IPS-18a (cell line): Measurements from ENCODE around the gene TCEA2.

ENCODE experiments used
- H3K27ac ChIP-seq: one replicate; pipeline ENCODE4 v1.5.1; 2013; ENCODE audit warnings: low read length
- H3K27me3 ChIP-seq: one replicate; pipeline ENCODE4 v1.6.1; 2013; ENCODE audit warnings: mild to moderate bottlenecking, low read length; ENCODE audit not compliant: control insufficient read depth, insufficient read depth
- H3K36me3 ChIP-seq: one replicate; pipeline ENCODE4 v1.6.1; 2013; ENCODE audit warnings: low read depth, low read length; ENCODE audit not compliant: control insufficient read depth
- H3K4me1 ChIP-seq: one replicate; pipeline ENCODE4 v1.6.1; 2013; ENCODE audit warnings: low read depth, low read length; ENCODE audit not compliant: control insufficient read depth
- H3K4me3 ChIP-seq: one replicate; pipeline ENCODE4 v1.5.1; 2013; ENCODE audit warnings: low read length
- H3K9ac ChIP-seq: one replicate; pipeline ENCODE4 v1.6.1; 2013; ENCODE audit warnings: mild to moderate bottlenecking, low read length, moderate library complexity
- H3K9me3 ChIP-seq: one replicate; pipeline ENCODE4 v1.6.1; 2013; ENCODE audit warnings: low read depth, low read length; ENCODE audit not compliant: control insufficient read depth

TCEA2 gene

GRCh38 chr20:64029293-64030117, 33.5 kb upstream of the TCEA2 start:
- Histone ChIP-seq H3K27ac (no peak overlapping the region), H3K9me3 (no peaks in the 10 kb centered on the region), H3K4me1 (no peaks in the 10 kb centered on the region), H3K9ac (no peak overlapping the region), H3K4me3 (no peak overlapping the region), H3K27me3 (no peaks in the 10 kb centered on the region), H3K36me3 (peaks cover 66% of the 10 kb centered on the region)

GRCh38 chr20:64030371-64031134, 32.4 kb upstream of the TCEA2 start:
- no peak overlapping the region for H3K4me3 ChIP-seq
- no peak overlapping the region for H3K9ac ChIP-seq
- no peaks in the 10 kb centered on the region for H3K27me3 ChIP-seq
- H3K9me3 ChIP-seq, result no peaks in the 10 kb centered on the region
- no peak overlapping the region for H3K27ac ChIP-seq
- H3K4me1 ChIP-seq, result no peaks in the 10 kb centered on the region
- peaks cover 56% of the 10 kb centered on the region for H3K36me3 ChIP-seq

- no peak overlapping the region for H3K9ac ChIP-seq
- H3K27ac ChIP-seq, result no peak overlapping the region
- H3K36me3 ChIP-seq, result peaks cover 47% of the 10 kb centered on the region
- H3K4me1 ChIP-seq, result peaks cover 7% of the 10 kb centered on the region
- H3K9me3 ChIP-seq, result no peaks in the 10 kb centered on the region
- peaks cover 1% of the 10 kb centered on the region for H3K27me3 ChIP-seq
- H3K4me3 ChIP-seq, result no peak overlapping the region
Measured at GRCh38 chr20:64031822-64032314, 31.1 kb upstream of the TCEA2 start.

GRCh38 chr20:64032706-64033624, 30.0 kb upstream of the TCEA2 start:
- no peak overlapping the region for H3K27ac ChIP-seq
- peaks cover 8% of the 10 kb centered on the region for H3K4me1 ChIP-seq
- peaks cover 36% of the 10 kb centered on the region for H3K36me3 ChIP-seq
- no peak overlapping the region for H3K4me3 ChIP-seq
- peaks cover 12% of the 10 kb centered on the region for H3K27me3 ChIP-seq
- no peaks in the 10 kb centered on the region for H3K9me3 ChIP-seq
- no peak overlapping the region for H3K9ac ChIP-seq

- no peak overlapping the region for H3K27ac ChIP-seq
- peaks cover 27% of the 10 kb centered on the region for H3K36me3 ChIP-seq
Measured at GRCh38 chr20:64033981-64034493, 29.0 kb upstream of the TCEA2 start.

GRCh38 chr20:64035066-64035932, 27.7 kb upstream of the TCEA2 start:
- H3K9ac ChIP-seq, result no peak overlapping the region
- peaks cover 12% of the 10 kb centered on the region for H3K4me1 ChIP-seq
- H3K36me3 ChIP-seq, result peaks cover 16% of the 10 kb centered on the region
- H3K27ac ChIP-seq, result no peak overlapping the region
- no peaks in the 10 kb centered on the region for H3K9me3 ChIP-seq
- H3K27me3 ChIP-seq, result peaks cover 36% of the 10 kb centered on the region
- no peak overlapping the region for H3K4me3 ChIP-seq

More at GRCh38 chr20:64033981-64034493, 29.0 kb upstream of the TCEA2 start:
- Histone ChIP-seq H3K27me3 (peaks cover 23% of the 10 kb centered on the region), H3K4me1 (peaks cover 8% of the 10 kb centered on the region), H3K9me3 (no peaks in the 10 kb centered on the region), H3K9ac (no peak overlapping the region), H3K4me3 (no peak overlapping the region)

- Histone ChIP-seq H3K27me3 (peaks cover 42% of the 10 kb centered on the region), H3K9me3 (no peaks in the 10 kb centered on the region), H3K4me3 (no peak within 1 kb of the TSS), H3K27ac (no peak within 1 kb of the TSS), H3K9ac (no peak within 1 kb of the TSS), H3K4me1 (peaks cover 12% of the 10 kb centered on the region), H3K36me3 (peaks cover 16% of the 10 kb centered on the region)
Measured at GRCh38 chr20:64035933-64036345, 27.1 kb upstream of the TCEA2 start, which contains the start of gene C20orf204. Gene C20orf204 (plus strand): TSS chr20:64036182. CDS start chr20:64036324, 142 bp downstream.

- H3K4me1 ChIP-seq, result peaks cover 12% of the 10 kb centered on the region
- H3K9ac ChIP-seq, result no peak overlapping the region
Measured at GRCh38 chr20:64036346-64037198, 26.4 kb upstream of the TCEA2 start.

GRCh38 chr20:64037199-64037497, 25.9 kb upstream of the TCEA2 start:
- peaks cover 16% of the 10 kb centered on the region for H3K4me1 ChIP-seq
- H3K4me3 ChIP-seq, result no peak overlapping the region
- peaks cover 11% of the 10 kb centered on the region for H3K36me3 ChIP-seq
- H3K27ac ChIP-seq, result no peak overlapping the region
- H3K9me3 ChIP-seq, result no peaks in the 10 kb centered on the region
- peaks cover 54% of the 10 kb centered on the region for H3K27me3 ChIP-seq
- H3K9ac ChIP-seq, result no peak overlapping the region

More at GRCh38 chr20:64036346-64037198, 26.4 kb upstream of the TCEA2 start:
- H3K27ac ChIP-seq, result no peak overlapping the region
- H3K4me3 ChIP-seq, result no peak overlapping the region
- H3K9me3 ChIP-seq, result no peaks in the 10 kb centered on the region
- peaks cover 48% of the 10 kb centered on the region for H3K27me3 ChIP-seq
- H3K36me3 ChIP-seq, result peaks cover 16% of the 10 kb centered on the region
